ENCODE data around the gene MAD2L1BP. TPM values are rescaled to one million over a fixed set of nuclear protein-coding genes. Genes with fewer than 3 reads are reported as not detected.
A peak's percentile ranks its signal among the peaks of the same experiment; 100 is the strongest.

The MAD2L1BP gene
- total RNA-seq, 1 experiment from 2014 or later, result 36.6 TPM

DNA sequence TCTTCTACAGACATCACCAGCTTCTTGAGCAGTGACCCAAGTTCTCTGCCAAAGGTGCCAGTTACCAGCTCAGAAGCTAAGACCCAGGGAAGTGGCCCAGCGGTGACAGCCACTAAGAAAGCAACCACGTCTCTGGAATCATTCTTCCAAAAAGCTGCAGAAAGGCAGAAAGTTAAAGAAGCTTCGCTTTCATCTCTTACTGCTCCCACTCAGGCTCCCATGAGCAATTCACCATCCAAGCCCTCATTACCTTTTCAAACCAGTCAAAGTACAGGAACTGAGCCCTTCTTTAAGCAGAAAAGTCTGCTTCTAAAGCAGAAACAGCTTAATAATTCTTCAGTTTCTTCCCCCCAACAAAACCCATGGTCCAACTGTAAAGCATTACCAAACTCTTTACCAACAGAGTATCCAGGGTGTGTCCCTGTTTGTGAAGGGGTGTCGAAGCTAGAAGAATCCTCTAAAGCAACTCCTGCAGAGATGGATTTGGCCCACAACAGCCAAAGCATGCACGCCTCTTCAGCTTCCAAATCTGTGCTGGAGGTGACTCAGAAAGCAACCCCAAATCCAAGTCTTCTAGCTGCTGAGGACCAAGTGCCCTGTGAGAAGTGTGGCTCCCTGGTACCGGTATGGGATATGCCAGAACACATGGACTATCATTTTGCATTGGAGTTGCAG, 21.8 kb upstream of the MAD2L1BP start:
- Histone ChIP-seq H3K27ac (ENCODE audit: low read depth, low read length) (no peak overlapping the region), H3K9ac (ENCODE audit: low read length) (no peak overlapping the region), H3K79me2 (ENCODE audit: insufficient read depth, low read length) (no peaks in the 10 kb centered on the region), H3K4me2 (ENCODE audit: low read length) (no peak overlapping the region), H3K9me3 (ENCODE audit: control insufficient read depth in 1 of 2, insufficient read depth in 1 of 2, low read depth in 1 of 2, low read length in 2 of 2) (no peaks in the 10 kb centered on the region), H2AFZ (ENCODE audit: low read depth, low read length, poor library complexity, severe bottlenecking) (no peak overlapping the region), H3K4me1 (ENCODE audit: control insufficient read depth in 1 of 2, insufficient read depth in 2 of 2, low read length in 2 of 2) (no peaks in the 10 kb centered on the region), H3K27me3 (ENCODE audit: insufficient read depth, low read length) (no peaks in the 10 kb centered on the region), H3K9me2 (ENCODE audit: insufficient read depth) (no peaks in the 10 kb centered on the region), H3K36me3 (ENCODE audit: control insufficient read depth in 1 of 2, insufficient read depth in 2 of 2, low read length in 2 of 2) (peaks cover 15 to 23% of the 10 kb centered on the region in 2 experiments; a peak in 3 of 4 replicates), H3K4me3 (replicated peaks in 1 of 2; ENCODE audit: low read depth in 1 of 2, low read length in 2 of 2) (no peak overlapping the region), H4K20me1 (ENCODE audit: insufficient read depth) (no peaks in the 10 kb centered on the region)
- TF ChIP-seq SP1 (IDR thresholded peaks at IDR 0.05; ENCODE audit: low read depth) (no peak), RAD21 (IDR thresholded peaks at IDR 0.05; ENCODE audit: low read depth) (no peak), ELF1 (IDR thresholded peaks at IDR 0.05; ENCODE audit: borderline replicate concordance, low read depth) (no peak), ZNF274 (IDR thresholded peaks at IDR 0.05; ENCODE audit: low read depth, low read length) (no peak), ZFX (IDR thresholded peaks at IDR 0.05) (no peak), EZH2phosphoT487 (IDR thresholded peaks at IDR 0.05; ENCODE audit: borderline replicate concordance) (no peak), SRF (IDR thresholded peaks at IDR 0.05; ENCODE audit: low read depth) (no peak)
- TF ChIP-seq, protein P1, sequence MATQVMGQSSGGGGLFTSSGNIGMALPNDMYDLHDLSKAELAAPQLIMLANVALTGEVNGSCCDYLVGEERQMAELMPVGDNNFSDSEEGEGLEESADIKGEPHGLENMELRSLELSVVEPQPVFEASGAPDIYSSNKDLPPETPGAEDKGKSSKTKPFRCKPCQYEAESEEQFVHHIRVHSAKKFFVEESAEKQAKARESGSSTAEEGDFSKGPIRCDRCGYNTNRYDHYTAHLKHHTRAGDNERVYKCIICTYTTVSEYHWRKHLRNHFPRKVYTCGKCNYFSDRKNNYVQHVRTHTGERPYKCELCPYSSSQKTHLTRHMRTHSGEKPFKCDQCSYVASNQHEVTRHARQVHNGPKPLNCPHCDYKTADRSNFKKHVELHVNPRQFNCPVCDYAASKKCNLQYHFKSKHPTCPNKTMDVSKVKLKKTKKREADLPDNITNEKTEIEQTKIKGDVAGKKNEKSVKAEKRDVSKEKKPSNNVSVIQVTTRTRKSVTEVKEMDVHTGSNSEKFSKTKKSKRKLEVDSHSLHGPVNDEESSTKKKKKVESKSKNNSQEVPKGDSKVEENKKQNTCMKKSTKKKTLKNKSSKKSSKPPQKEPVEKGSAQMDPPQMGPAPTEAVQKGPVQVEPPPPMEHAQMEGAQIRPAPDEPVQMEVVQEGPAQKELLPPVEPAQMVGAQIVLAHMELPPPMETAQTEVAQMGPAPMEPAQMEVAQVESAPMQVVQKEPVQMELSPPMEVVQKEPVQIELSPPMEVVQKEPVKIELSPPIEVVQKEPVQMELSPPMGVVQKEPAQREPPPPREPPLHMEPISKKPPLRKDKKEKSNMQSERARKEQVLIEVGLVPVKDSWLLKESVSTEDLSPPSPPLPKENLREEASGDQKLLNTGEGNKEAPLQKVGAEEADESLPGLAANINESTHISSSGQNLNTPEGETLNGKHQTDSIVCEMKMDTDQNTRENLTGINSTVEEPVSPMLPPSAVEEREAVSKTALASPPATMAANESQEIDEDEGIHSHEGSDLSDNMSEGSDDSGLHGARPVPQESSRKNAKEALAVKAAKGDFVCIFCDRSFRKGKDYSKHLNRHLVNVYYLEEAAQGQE (IDR thresholded peaks at IDR 0.05; ENCODE audit: low read depth), result no peak
- TF ChIP-seq, protein P2, sequence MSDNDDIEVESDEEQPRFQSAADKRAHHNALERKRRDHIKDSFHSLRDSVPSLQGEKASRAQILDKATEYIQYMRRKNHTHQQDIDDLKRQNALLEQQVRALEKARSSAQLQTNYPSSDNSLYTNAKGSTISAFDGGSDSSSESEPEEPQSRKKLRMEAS (IDR thresholded peaks at IDR 0.05), result no peak
- TSS peak; percentile 30 for BruUV-seq (replicated peaks)
- ATAC-seq (no peak), DNase-seq (ENCODE audit: low read depth, low spot score) (no peak)
- ChIA-PET CTCF (no interaction called here), RAD21 (ENCODE audit: low non-redundant PET in 1 of 2, low total read pairs in 2 of 2, uncharacterized antibody in 2 of 2, unreplicated experiment in 2 of 2) (no interaction called here), POLR2A (interaction anchor here (1.5 to 2.5 kb wide), 2 partner anchors 13 to 16 kb away, joined by 3 to 7 read pairs; no protein-coding TSS in a partner anchor)
- intact Hi-C loops (cut with micrococcal nuclease), result no loop called here
